ENCODE data around the gene PDF.

PDF gene

DNA sequence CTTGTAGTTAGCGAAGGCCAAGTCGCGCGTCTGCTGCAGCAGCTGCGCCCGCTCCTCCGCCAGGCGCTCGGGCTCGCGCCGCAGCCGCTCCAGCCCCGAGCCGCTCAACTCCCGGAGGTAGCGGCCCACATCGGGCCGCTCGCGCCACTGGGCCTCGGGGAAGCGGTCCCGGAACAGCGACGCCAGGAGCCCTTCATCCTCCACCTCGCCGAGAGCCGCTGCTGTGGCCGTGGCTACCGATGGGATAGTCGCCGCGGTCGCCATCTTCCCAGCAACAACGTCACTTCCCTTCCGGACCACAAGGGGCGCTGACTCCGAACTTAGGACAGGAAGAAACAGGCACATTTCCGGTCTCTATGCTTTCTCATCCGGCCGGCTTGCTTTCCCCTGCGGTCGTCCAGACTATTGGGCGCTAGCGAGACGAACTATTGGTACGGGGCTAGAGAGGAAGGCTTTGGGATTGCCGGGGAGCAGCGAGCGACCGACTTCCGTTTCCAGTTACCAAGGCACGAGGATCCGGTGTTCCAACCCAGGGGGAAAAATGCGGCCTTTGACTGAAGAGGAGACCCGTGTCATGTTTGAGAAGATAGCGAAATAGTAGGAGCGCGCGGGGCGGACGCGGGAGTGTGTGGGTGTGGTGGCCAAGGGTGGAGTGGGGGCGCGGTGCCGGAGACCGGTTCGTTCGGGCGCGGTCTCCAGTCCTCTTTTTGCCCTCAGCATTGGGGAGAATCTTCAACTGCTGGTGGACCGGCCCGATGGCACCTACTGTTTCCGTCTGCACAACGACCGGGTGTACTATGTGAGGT lies 9.1 kb upstream of the PDF start, which contains the start of the genes COG8 and NIP7:
TSS of gene COG8 (minus strand) at position 276 of the 806 bp plus-strand sequence. CDS start at position 264, 12 bp downstream.
TSS of gene NIP7 (plus strand) at position 484 of the 806 bp plus-strand sequence. CDS start at position 542, 58 bp downstream.
- peak; percentile 86 to 90 for DNase-seq

DNA sequence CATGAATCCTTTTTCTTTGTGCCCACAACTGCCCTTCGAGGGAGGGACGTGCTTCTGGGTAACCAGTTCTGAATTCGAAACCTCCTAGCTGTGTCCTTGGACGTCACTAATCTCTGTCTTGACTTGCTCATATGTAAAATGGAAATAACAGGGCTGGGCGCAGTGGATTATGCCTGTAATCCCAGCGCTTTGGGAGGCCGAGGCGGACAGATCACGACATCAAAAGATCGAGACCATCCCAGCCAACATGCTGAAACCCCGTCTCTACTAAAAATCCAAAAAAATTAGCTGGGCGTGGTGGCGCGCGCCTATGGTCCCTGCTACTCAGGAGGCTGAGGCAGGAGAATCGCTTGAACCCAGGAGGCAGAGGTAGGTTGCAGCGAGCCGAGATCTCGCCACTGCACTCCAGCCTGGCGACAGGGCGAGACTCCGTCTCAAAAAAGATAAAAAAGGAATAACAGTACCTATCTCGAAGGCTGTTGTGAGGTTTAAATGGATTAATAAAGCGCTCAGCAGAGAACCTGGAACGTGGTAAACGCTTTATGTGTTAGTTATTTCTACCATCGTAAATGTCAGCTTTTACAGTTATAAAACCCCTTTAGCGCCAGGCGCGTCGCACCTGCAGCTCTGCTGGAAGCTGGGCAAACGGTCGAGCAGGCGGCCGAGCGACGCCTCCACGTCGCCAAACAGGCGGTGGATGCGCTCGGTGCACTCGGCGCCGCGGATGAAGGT lies 8.3 kb upstream of the PDF start:
- no peak for DNase-seq

DNA sequence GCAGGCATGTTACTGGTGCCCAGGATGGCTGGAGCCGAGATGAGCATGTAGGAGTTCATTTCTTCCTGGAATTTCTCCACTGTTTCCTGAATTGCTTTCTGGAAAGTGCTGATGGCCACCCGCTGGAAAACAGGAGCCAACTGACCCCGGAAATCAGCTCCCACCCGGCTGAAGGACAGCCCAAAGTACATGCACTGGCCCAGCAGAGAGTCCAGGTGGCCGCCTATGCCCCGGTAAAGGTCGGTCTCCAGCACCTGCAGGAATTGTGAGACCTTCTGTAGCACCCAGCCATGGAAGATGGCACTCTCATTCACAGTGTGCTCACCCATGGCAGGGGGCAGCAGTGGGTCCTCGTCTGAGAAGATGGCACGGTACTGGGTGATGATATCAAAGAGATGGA lies 4.3 kb upstream of the PDF start:
- DNase-seq = no peak

DNA sequence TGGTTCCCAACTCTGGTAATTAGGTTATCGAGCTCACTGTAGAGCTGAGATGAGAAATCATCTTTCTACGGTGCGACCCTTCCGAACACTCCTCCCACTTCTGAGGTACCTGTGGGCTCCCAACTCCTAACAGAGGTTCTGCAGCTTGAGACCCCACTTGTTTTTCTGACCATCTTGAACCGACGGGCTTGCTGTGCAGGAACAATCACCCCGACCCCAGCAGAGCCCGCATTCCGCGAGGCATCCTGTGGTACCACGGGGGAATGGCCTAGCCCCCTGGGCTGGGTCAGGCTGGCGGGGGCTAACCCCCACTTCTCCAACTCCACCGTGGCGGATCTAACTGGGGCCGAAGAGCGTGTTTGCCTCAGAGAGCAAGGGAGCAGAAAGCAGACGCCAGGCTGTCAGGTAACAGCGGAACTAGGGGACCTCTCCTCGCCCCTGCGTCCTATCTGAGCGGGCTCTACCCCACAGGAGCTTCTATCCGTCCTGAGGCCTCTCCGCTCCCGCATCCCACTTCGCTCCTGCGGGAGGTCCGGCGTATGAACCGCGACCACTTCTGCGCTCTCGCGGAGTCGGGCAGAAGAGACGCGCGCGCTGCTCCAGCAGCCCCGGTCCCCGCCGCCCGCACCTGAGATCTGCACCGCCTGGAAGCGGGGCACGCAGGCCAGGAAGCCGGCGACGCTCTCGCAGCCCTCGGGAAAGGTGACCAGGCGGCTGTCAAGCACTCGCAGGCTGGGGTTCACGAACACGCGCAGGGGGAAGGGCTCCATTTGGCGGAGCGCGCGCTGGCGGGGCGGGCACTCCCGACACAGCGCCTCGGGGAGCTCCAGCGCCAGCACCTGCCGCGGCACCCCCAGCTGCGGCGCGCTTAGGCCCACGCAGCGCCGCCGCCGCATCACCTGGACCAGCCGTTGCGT lies 761 bp downstream of the PDF start:
- peak; percentile 56 to 60 for DNase-seq

DNA sequence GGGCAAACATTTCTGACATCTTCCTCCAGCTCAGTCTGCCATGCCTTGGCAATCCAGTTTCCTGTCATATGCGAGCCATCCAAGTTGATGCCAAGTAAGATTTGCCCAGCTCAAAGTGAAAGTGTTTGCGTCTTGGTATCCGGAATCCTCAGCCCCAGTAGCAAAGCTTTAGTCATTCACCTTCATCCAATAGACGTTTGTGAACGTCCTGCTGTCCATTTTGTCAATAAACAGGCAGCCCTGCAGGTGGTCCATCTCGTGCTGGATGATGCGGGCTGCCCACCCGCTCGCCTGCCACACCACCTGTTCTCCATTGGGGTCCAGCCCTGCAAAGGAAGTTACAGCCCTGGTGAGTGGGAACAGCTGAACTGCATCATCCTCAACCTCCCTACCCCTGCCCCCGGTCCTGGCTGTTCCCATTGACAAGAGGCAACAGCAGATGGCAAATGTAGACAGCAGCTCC lies 1.5 kb downstream of the PDF start:
- DNase-seq = no peak

DNA sequence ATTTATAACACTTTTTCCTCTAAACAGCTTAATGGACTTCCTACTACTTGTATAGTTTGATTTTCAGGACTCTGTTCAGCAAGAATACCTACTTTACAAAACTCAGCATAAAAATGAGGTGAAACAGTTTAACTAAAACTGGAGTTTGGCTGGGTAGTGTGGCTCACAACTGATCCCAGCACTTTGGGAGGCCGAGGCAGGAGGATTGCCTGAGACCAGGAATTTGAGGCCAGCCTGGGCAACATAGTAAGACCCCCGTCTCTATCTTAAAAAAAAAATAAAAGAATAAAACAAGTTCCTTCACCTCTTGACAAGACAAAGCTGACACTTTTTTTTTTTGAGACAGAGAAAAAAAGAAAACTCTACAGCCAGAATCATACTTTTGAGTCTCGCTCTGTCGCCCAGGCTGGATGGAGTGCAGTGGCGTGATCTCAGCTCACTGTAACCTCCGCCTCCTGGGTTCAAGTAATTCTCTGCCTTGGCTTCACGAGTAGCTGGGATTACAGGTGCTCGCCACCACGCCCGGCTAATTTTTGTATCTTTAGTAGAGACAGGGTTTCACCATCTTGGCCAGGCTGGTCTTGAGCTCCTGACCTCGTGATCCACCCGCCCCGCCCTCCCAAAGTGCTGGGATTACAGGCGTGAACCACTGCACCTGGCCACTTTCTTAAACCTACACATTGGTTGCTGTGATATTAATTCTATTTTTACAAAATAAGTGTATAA lies 2.6 kb downstream of the PDF start:
- DNase-seq = no peak

DNA sequence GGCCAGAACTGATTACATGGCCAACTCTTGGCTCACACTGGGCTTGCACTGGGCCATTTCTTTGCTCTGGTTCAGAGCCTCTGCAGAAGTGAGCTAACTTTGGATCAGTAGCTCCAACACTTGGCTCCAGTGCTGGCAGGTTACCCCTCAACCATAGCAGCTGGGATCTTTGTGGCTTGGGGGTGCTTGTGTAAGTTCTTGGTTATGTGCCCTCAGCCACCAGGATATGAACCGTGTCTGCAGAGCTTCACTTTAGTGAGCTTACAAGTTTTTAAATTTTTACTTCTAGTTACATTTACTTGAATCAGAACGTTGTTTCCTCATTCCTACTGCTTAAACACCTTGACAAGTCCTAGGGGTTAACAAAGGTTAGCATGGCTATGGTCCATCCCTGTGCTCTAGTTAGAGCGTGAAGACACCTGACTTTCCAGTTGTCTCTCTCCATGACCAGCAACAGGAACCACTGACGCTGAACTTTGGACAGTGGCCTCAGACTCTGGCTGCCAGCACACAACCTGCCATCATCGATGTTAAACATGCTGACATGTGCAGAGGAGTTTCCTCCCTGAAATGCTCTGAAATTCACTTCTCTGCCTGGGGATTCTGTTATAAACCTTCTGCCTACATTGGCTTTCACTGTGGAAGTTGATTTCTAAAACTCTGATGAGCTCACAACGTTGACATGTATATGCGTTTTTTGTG lies 4.1 kb downstream of the PDF start:
- no peak for DNase-seq

DNA sequence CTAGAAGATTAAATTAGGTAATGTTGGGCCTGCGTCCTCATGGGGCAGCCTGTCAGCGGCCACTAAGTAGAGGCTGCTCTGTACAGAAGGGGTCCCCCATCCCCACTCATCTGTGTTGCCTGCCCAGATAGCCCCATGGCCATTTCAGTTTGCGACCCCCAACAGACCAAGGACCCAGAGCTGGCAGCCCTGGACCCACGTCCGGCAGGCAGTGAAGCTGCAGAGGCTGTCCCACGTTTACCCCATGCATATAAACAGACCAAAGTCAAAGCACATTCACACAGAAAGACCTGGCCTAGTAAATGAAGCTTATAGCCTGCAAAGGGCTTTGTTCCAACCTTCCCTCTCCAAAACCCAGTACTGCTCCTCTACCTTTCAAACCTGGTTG lies 4.6 kb downstream of the PDF start:
- DNase-seq = no peak

DNA sequence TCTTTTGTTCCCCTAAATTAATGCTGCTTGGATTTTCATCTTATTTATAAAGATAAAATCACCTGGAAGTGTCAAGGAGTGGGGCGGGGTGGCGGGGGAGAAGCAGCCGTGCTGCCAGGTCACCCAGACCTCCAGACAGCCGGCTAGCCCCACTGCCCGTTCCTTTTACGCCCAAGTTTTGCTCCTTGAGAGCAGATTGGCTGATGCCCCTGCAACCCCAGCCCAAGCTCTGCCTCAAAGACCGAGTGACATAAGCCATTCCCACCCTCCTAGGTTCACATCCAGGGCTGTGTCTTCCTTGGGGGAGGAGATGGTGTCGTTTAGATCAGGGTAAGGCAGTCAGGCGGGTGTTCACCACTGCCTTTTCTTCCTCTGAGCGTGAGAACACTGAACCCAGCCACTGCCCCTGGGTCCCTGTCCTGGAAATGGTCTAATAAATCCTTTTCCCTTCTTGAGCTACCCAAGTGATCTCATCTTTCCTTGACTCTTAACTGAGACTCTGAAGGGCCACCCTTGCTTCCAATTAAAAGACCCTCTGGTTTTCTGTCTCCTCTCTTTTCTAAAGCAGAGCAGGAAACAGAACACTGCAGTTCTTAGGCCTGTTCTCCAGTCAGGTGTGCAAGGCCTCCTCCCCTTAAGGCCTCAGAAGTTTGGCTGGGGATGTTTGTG lies 5.7 kb downstream of the PDF start:
- no peak for DNase-seq

DNA sequence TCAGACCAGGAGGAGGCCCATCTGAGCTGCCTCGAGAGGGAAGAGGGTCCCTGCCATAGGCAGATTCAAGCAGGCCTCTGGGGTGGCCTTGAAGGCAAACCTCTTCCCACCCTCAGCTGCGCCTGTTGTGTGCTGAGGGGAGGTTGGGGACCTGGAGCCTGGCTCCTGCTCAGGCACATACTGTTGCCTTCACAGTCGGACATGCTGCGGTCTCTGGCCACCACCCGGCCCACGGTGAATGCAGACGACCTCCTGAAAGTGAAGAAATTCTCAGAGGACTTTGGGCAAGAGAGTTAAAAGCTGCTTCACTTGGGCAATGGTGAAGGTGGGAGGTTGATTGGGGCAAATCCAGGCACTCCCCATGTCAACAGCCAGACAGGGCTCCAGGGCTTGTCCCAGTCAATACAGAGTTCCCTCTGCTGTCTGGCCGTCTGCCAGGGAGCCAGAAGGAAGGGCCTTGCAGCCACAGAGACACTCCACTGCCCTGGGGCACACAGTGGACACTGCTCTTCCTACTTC lies 6.3 kb downstream of the PDF start:
- DNase-seq = no peak

DNA sequence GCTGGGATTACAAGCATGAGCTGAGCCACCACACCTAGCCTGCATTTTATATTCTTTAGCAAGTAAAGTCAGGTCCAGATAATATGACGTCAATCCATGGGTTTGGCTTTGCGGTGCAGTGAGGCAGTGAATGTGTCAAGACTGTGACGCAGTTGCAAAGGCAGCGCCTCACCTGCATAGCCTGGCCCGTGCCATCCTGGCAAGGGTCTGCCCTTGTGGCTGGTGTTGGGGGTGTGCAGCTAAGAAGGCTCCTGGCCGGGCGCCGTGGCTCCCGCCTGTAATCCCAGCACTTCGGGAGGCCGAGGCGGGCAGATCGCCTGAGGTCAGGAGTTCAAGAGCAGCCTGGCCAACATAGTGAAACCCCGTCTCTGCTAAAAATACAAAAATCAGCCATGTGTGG lies 7.0 kb downstream of the PDF start:
- DNase-seq = no peak

DNA sequence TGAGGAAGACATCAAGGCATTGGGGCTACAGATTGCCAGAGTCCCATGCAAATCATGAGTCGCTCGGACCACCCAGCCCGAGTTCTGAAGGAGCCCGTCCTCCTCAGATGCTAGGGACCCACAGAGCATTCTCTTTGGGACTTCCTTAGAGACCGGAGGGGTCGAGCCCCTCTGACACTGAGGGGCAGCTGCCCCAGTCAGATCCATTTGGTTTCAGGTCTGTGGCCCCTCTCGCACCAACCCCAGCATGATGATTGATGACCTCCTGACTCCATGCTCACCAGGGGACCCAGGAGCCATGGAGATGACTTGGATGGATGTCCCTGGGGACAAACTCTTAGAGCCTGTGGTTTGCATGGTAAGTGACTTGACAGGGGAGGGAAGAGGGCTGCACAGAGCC lies 8.0 kb downstream of the PDF start:
- DNase-seq = no peak

DNA sequence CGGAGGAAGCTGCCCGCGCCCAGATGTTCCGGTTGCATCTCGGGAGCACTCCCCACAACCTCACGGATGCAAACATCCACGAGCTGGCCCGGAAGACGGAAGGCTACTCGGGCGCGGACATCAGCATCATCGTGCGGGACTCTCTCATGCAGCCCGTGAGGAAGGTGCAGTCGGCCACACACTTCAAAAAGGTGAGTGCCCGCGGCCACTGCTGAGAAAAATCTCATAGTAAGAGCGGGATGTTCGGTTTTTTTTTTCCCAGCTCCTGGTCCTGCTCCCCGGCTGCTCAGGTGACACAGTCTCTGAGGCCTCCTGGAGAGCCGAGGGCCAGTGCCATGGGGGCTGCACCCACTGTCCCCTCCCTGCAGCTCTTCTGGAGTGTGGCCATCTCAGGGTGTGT lies 9.3 kb downstream of the PDF start:
- no peak for DNase-seq

DNA sequence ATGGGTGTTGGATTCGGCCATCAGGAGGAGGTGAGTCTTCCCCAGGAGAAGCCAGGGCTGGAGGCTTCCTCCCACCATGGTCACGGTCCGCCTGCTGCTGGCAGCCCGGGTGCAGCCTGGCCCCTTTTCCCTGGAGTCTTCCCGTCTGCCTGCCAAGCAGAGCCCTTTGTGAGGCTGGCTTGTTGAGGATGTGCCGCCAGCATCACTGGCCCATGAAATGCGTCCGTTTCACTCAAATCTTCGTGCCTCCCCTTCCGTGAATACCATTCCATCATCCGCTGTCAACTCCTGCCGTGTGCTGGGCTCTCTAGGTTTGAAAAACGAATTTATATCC lies 9.7 kb downstream of the PDF start:
- no peak for DNase-seq

DNA sequence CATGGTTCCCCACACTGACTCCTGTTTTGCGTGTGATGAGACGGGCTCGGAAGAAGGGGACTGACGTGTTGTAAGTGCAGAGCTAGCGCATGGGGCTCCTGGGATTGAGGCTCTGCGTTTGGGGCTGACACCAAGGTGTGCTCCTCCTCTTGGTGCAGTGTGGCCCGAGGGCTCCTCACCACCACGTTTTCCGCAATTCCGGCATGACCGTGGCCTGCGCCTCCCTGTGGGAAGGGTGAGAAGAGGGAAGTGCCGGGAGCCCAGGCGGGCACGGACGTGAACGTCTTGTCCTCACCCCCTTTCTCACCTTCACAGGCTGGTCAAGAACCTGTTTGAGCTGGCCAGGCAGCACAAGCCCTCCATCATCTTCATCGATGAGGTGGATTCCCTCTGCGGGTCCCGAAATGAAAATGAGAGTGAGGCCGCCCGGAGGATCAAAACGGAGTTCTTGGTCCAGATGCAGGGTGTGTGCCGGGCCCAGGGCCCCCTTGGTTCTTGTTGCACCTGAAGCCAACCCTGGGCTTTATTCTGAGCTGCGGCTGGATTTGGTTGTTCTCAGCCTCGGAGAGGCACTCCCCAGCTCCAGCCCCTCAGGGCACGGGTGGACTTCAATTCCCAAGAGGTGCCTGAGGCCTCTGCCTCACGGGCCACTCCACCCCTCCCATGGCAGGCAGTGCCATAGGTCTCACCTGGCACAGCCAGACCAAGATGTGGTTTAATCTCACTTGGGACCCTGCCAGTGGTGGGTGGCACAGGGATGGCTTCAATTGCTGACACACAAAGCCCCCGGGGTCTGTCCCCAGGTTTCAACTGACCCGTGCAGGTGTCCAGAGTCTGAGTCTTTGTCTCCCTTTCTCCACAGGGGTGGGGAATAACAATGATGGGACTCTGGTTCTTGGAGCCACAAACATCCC lies 10.3 kb downstream of the PDF start:
- no peak for DNase-seq

DNA sequence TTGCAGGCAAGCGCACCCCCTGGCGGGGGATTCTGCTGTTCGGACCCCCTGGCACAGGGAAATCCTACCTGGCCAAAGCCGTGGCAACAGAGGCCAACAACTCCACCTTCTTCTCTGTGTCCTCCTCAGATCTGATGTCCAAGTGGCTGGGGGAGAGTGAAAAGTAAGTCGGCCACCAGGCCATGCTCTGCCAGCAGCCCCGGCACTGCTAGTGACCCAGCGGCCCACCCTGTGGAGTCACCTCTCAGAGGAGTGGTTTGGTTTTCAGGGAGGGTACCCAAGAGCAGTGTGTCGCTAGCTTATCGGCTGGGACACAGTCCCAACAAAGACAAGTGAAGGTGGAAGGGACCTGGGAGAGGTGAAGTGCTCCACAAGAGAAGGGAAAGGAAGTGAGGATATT lies 11.0 kb downstream of the PDF start:
- no peak for DNase-seq

DNA sequence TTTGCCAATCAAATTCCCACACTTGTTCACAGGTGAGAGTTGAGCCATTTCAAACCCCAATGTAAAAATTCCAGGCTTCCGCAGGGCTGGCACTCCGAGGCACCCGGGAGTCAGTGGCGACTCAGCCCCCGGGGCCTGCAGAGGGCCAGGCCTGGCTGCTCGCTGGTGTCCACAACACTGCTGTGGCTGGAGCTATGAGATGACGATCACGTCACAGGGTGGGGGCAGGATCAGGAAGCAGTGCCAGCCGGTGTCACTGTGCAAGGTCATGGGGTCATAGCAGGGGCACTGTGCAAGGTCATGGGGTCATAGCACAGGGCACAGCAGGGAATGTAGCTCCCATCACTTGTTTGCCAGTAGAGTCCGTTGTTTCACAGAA lies 11.5 kb downstream of the PDF start:
- no peak for DNase-seq

DNA sequence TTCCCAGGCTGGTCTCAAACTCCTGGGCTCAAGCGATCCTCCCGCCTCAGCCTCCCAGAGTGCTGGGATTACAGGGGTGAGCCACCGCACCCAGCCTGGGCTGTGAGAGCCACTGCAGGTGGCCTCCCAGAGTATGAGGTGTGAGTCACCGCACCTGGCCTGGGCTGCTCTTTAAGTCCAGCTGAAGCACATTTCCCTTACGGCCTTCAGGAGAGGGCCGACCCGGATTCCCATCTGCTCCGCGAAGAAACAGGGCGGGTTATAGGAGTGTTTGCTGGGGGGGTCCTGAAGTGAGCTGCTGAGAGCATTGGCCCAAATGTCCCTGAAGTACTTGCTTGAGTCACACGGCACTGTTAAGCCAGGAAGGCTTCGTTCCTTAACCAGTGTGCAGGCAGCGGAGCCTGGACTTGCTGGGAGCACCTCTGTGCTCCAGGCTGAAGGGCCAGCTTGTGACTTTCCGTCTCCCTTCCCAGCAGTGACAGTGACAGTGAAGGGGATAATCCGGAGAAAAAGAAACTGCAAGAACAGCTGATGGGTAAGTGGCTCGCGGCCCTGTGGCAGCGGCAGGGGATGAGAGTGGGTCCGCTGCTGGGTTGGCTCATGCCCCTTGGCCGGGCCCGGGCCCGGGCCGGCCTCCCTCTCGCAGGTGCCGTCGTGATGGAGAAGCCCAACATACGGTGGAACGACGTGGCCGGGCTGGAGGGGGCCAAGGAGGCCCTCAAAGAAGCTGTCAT lies 12.0 kb downstream of the PDF start:
- DNase-seq = no peak

DNA sequence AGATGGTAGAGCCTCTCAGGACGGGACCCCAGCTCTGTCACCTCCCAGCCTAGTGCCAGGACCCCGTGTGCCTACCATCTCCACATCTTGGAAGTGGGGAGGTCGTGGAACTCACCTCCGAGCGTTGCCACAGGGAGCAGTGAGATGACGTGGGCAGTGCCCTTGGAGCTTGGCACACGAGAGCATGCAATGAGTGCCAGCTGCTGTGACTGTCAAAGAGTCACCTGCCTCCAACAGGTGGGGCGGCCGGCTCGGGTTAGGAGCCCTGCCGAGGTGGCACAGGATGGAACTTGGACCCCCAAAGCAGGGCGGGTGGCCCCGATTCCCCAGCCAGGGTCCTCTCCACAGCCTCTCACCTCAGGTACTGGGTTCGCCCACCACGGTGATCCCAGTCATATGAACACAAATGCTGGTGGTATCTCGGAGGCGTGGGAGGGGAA lies 13.8 kb downstream of the PDF start:
- DNase-seq = no peak

Measured in activated CD4-positive, alpha-beta T cell treated with anti-CD3 and anti-CD28 coated beads for 4 hours (primary cell).